Heart right ventricle (tissue), 16 donors: Measurements from ENCODE around the gene OR7G1. TPM values are rescaled to one million over a fixed set of nuclear protein-coding genes. Genes with fewer than 3 reads are reported as not detected.

ENCODE experiments used
- ATAC-seq, 8 donors: fragments of 200-7000 bp; cut with Tn5 transposase; one replicate each; pipeline ENCODE4 v1.9.1; 2020; ENCODE audit warnings: mild to moderate bottlenecking in 8 of 8, moderate library complexity in 8 of 8, moderate number of reproducible peaks in 1 of 8
- DNase-seq, 2 donors: peaks; one replicate each; pipeline ENCODE4 v3.0.0-alpha.2; 2020
- H3K27ac ChIP-seq, 10 donors: fragments of 200-600 bp; sonication (generic) in 2 of 10; one replicate each; pipeline versions ENCODE4 v1.5.0 to v1.8.0; 2020 to 2022; ENCODE audit warnings: mild to moderate bottlenecking in 3 of 10
- H3K27me3 ChIP-seq, 7 donors: fragments of 200-600 bp; one replicate each; pipeline ENCODE4 v1.8.0; 2021 to 2022; ENCODE audit warnings: mild to moderate bottlenecking in 2 of 7
- H3K36me3 ChIP-seq, 9 donors: fragments of 200-600 bp; sonication (generic) in 1 of 9; one replicate each; pipeline versions ENCODE4 v1.5.0 to v1.8.0; 2020 to 2022; ENCODE audit warnings: mild to moderate bottlenecking in 2 of 9
- H3K4me1 ChIP-seq, 9 donors: fragments of 200-600 bp; sonication (generic) in 1 of 9; one replicate each; pipeline versions ENCODE4 v1.5.0 to v1.8.0; 2020 to 2022; ENCODE audit warnings: mild to moderate bottlenecking in 4 of 9
- H3K4me3 ChIP-seq, 10 donors: fragments of 200-600 bp; sonication (generic) in 2 of 10; one replicate each; pipeline versions ENCODE4 v1.5.0 to v1.8.0; 2020 to 2022; ENCODE audit warnings: mild to moderate bottlenecking in 7 of 10, moderate library complexity in 2 of 10
- H3K9me3 ChIP-seq, 11 donors: fragments of 200-600 bp in 10 of 11; sonication (generic) in 2 of 11; one replicate each; pipeline versions ENCODE4 v1.5.0 to v1.8.0; 2013 to 2022; ENCODE audit warnings: mild to moderate bottlenecking in 2 of 11, control low read depth in 1 of 11, moderate library complexity in 1 of 11
- CTCF ChIP-seq, 9 donors: fragments of 200-600 bp; sonication (generic) in 2 of 9; IDR thresholded peaks; one replicate each; pipeline versions ENCODE4 v1.5.0 to v1.8.0; 2021 to 2022; ENCODE audit warnings: antibody characterized with exemption in 9 of 9, mild to moderate bottlenecking in 5 of 9, moderate library complexity in 1 of 9
- WGBS, 2 donors: extraction: QIAGEN DNeasy Blood & Tissue Kit; methylation state at CpG; one replicate each; pipeline ENCODE4 v1.1.7; 2013; ENCODE audit warnings: inconsistent platforms in 1 of 2; 5-methylcytosine and 5-hydroxymethylcytosine counted together
- intact Hi-C, 10 donors: fragments of 100-400 bp; cut with DNase I; formaldehyde crosslinking; loops; one replicate each; pipeline versions ENCODE4 v1.11.1 to v1.14.2; 2022
- long read RNA-seq, 3 donors: library from polyadenylated mRNA; unstranded; transcript quantifications; one replicate each; pipeline ENCODE4 v2.0.0, GENCODE V29; 2020 to 2021
- polyA plus RNA-seq, 2 donors: library from polyadenylated mRNA; stranded (reverse); fragments of 200-250 nt; gene quantifications; one replicate each; pipeline ENCODE4 v1.2.3, GENCODE V29; 2013
- total RNA-seq, 10 donors: library from RNA; stranded (reverse); fragmentation: NEBNext Ultra II Directional in 3 of 10; extraction: Animal tissue kit (Norgen Biotek cat#: 25700) in 3 of 10; gene quantifications; one replicate each; pipeline versions ENCODE4 v1.2.1 to v1.2.4, GENCODE V29; 2021 to 2023
- donor health status: Arrhythmogenic right ventricular cardiomyopathy.
- donor health status: ischemic (EF 13 %, LVEDD 7.1; RV severe dilation, severe dysfunction).
- donor health status: healthy with polysubstance abuse.
- donor health status: DM: no; HTN: yes; CAD: no.
- donor health status: DM: no; HTN: no; CAD: no.
- donor health status: ischemic (EF 25% LVEDD 6.9; RV normal size, moderate dysfunction).
- donor health status: ischemic (EF 25% LVEDD 5.7; RV mildly dilated, moderate dysfunction).
- donor health status: healthy.
- donor health status: DM: yes; HTN: yes; CAD: no.
- donor health status: Ischemic cardiomyopathy.
- donor health status: ischemic (EF 35%, LVEDD 5.7; RV mildly dilated, moderate dysfunction).
- donor health status: nonischemic (EF 11% LVEDD 7.7; RV severe dilation, severe dysfunction).
- donor health status: DM: yes; HTN: yes; CAD: no.
- donor health status: PGD.
- donor health status: ischemic (EF 29% LVEDD 5.4; RV normal size, mild dysfunction).
- donor health status: nonischemic (EF 23%, LVEDD 6.1; RV moderate dilation, normal function).

The OR7G1 gene
- total RNA-seq (not detected), polyA plus RNA-seq (not detected)
- long read RNA-seq, donor 1: 0 reads
- long read RNA-seq, donor 2: 0 reads
- long read RNA-seq, donor 3: 0 reads

GRCh38 chr19:9115307-9115813, at the start of gene OR7G1:
TSS of gene OR7G1 (minus strand) at chr19:9115763. CDS start at chr19:9115763, 0 bp downstream.
- no peaks in the 10 kb centered on the region for H3K36me3 ChIP-seq
- WGBS, 2 donors: 77 to 80% methylated on average over 2 of the region's 2 CpGs
- no peak within 1 kb of the TSS for H3K4me3 ChIP-seq
- ATAC-seq (no peak), DNase-seq (no peak)
- peaks cover 0 to 35% (median 10%) of the 10 kb centered on the region in 7 donors for H3K27me3 ChIP-seq
- H3K9me3 ChIP-seq: peaks cover 0 to 2% (median 0%) of the 10 kb centered on the region in 11 donors
- H3K27ac ChIP-seq: no peak within 1 kb of the TSS
- no peaks in the 10 kb centered on the region for H3K4me1 ChIP-seq
- no peak for TF ChIP-seq CTCF (IDR thresholded peaks at IDR 0.05)
- intact Hi-C loops: no loop called here

- peaks cover 0 to 3% (median 0%) of the 10 kb centered on the region in 9 donors for H3K4me1 ChIP-seq
- TF ChIP-seq CTCF (IDR thresholded peaks at IDR 0.05): no peak
- peaks cover 6 to 71% (median 38%) of the 10 kb centered on the region in 9 donors for H3K36me3 ChIP-seq
- no peak overlapping the region for H3K4me3 ChIP-seq
- peaks cover 0 to 21% (median 0%) of the 10 kb centered on the region in 11 donors for H3K9me3 ChIP-seq
- H3K27me3 ChIP-seq: no peaks in the 10 kb centered on the region
- ATAC-seq: no peak
- DNase-seq: no peak
- 94% methylated on average over 3 of the region's 3 CpGs for WGBS, 2 donors
- intact Hi-C loops: no loop called here
- H3K27ac ChIP-seq: no peak overlapping the region
These were observed 49.7 kb upstream of the OR7G1 start for GRCh38 chr19:9165261-9165660.

GRCh38 chr19:9161427-9161826, 45.9 kb upstream of the OR7G1 start:
- Histone ChIP-seq H3K4me3 (no peak overlapping the region), H3K9me3 (peaks cover 0 to 26% (median 0%) of the 10 kb centered on the region in 11 donors), H3K27me3 (no peaks in the 10 kb centered on the region), H3K27ac (no peak overlapping the region), H3K36me3 (peaks cover 6 to 99% (median 74%) of the 10 kb centered on the region in 9 donors), H3K4me1 (no peaks in the 10 kb centered on the region)
- DNase-seq (no peak), ATAC-seq (no peak)
- intact Hi-C loops: no loop called here
- 97 to 98% methylated on average over 12 of the region's 12 CpGs for WGBS, 2 donors
- no peak for TF ChIP-seq CTCF (IDR thresholded peaks at IDR 0.05)

- Histone ChIP-seq H3K4me1 (no peaks in the 10 kb centered on the region), H3K9me3 (peaks cover 0 to 39% (median 8%) of the 10 kb centered on the region in 11 donors), H3K27me3 (no peaks in the 10 kb centered on the region), H3K27ac (no peak overlapping the region), H3K36me3 (peaks cover 6 to 99% (median 80%) of the 10 kb centered on the region in 9 donors), H3K4me3 (no peak overlapping the region)
- DNase-seq: no peak
- intact Hi-C loops: no loop called here
- no peak for ATAC-seq
- no peak for TF ChIP-seq CTCF (IDR thresholded peaks at IDR 0.05)
- 97 to 98% methylated on average over 13 of the region's 13 CpGs for WGBS, 2 donors
These were observed 44.3 kb upstream of the OR7G1 start for GRCh38 chr19:9159891-9160290.
